OCI-LY3 (cell line): ENCODE results near the gene MSN.

Experiments used
- CTCF ChIP-seq: fragments of 200-600, 300-600 bp; sonication (generic); IDR thresholded peaks from 2 replicates; pipeline ENCODE4 v1.5.1; 2014; ENCODE audit warnings: antibody characterized with exemption, low read length, low read depth
- EZH2phosphoT487 ChIP-seq: fragments of 200-600 bp; shearing (Covaris generic); IDR thresholded peaks from 2 replicates; pipeline ENCODE4 v1.6.1; 2018; ENCODE audit warnings: antibody characterized with exemption, mixed run types, low read depth

- no peak for TF ChIP-seq CTCF
- TF ChIP-seq EZH2phosphoT487, result no peak
These were observed 105.4 kb downstream of the MSN start for GRCh38 chrX:65772842-65773241.
